HCT116 (cell line): ENCODE results near the gene NRXN2. TPM values are rescaled to one million over a fixed set of nuclear protein-coding genes. Genes with fewer than 3 reads are reported as not detected.

Source experiments
- ATAC-seq: fragments of 200-7000 bp; cut with Tn5 transposase; 2 replicates; pipeline ENCODE4 v1.9.1; 2020; ENCODE audit warnings: mild to moderate bottlenecking, moderate library complexity
- BruUV-seq: library from RNA; stranded (reverse); fragments of 400-500 nt; replicated peaks from 2 replicates; lab custom pipeline; 2021; lab: Mats Ljungman, UMichigan
- CTCF ChIA-PET: fragments of 300-600 bp; sonication (Branson Sonifier 250); formaldehyde crosslinking; loops from one replicate; lab custom pipeline; 2021; ENCODE audit warnings: antibody characterized with exemption; lab: Charles Lee
- POLR2A ChIA-PET: fragments of 300-600, 350-600 bp; sonication (Branson Sonifier 250); formaldehyde crosslinking; loops from one replicate; lab custom pipeline; 2021; ENCODE audit warnings: antibody characterized with exemption; lab: Charles Lee
- RAD21 ChIA-PET, 2 experiments: fragments of 300-600 bp; sonication (Branson Sonifier 250); formaldehyde crosslinking; loops; one replicate each; lab custom pipeline; 2023; ENCODE audit warnings: low total read pairs in 2 of 2; ENCODE audit not compliant: uncharacterized antibody in 2 of 2, unreplicated experiment in 2 of 2, low non-redundant PET in 1 of 2; lab: Charles Lee
- DNase-seq: peaks from one replicate; pipeline ENCODE4 v3.0.0-alpha.2; 2010; ENCODE audit warnings: low read depth, low spot score
- H2AFZ ChIP-seq: fragments of 200-600 bp; shearing (Covaris generic), sonication (generic); 2 replicates; pipeline ENCODE4 v1.6.1; 2017; ENCODE audit warnings: low read depth, mixed run types, mixed read lengths, antibody characterized with exemption, low read length; ENCODE audit not compliant: poor library complexity, severe bottlenecking
- H3K27ac ChIP-seq: 2 replicates; pipeline ENCODE4 v1.5.1; 2012; ENCODE audit warnings: low read depth, low read length
- H3K27me3 ChIP-seq: fragments of 200-600 bp; sonication (generic); 2 replicates; pipeline ENCODE4 v1.6.1; 2016; ENCODE audit warnings: mixed run types, low read length, mixed read lengths; ENCODE audit not compliant: insufficient read depth
- H3K36me3 ChIP-seq, 2 experiments: fragments of 200-500 bp in 1 of 2; fragments of 200-600 bp in 1 of 2; sonication (Bioruptor generic) in 1 of 2; sonication (generic) in 1 of 2; 2 replicates each; pipeline versions ENCODE4 v1.5.1 to v1.6.1; 2014 to 2016; ENCODE audit warnings: low read length in 2 of 2, inconsistent platforms in 1 of 2, mixed read lengths in 1 of 2, mixed run types in 1 of 2; ENCODE audit not compliant: insufficient read depth in 2 of 2, control insufficient read depth in 1 of 2
- H3K4me1 ChIP-seq, 2 experiments: fragments of 200-600 bp in 1 of 2; sonication (generic) in 1 of 2; 2 replicates each; pipeline versions ENCODE4 v1.5.1 to v1.6.1; 2012 to 2017; ENCODE audit warnings: low read length in 2 of 2, inconsistent platforms in 1 of 2, mild to moderate bottlenecking in 1 of 2, mixed read lengths in 1 of 2, mixed run types in 1 of 2, moderate library complexity in 1 of 2; ENCODE audit not compliant: insufficient read depth in 2 of 2, control insufficient read depth in 1 of 2
- H3K4me2 ChIP-seq: fragments of 200-600 bp; sonication (generic); 2 replicates; pipeline ENCODE4 v1.6.1; 2017; ENCODE audit warnings: mixed run types, low read length, mixed read lengths
- H3K4me3 ChIP-seq, 2 experiments: fragments of 200-600 bp in 1 of 2; sonication (generic) in 1 of 2; replicated peaks in 1 of 2; 2 replicates each; pipeline ENCODE4 v1.5.1; 2011 to 2016; ENCODE audit warnings: low read length in 2 of 2, control low read depth in 1 of 2, low read depth in 1 of 2, mild to moderate bottlenecking in 1 of 2, mixed read lengths in 1 of 2, mixed run types in 1 of 2
- H3K79me2 ChIP-seq: fragments of 200-600 bp; sonication (generic); 2 replicates; pipeline ENCODE4 v1.6.1; 2017; ENCODE audit warnings: mild to moderate bottlenecking, mixed run types, low read length, moderate library complexity, mixed read lengths; ENCODE audit not compliant: insufficient read depth
- H3K9ac ChIP-seq: fragments of 200-600 bp; sonication (generic); 2 replicates; pipeline ENCODE4 v1.6.1; 2016; ENCODE audit warnings: low read length, mixed read lengths
- H3K9me2 ChIP-seq: fragments of 200-600 bp; sonication (generic), shearing (Covaris generic); 2 replicates; pipeline ENCODE4 v1.6.1; 2017; ENCODE audit warnings: mixed run types, mild to moderate bottlenecking, moderate library complexity; ENCODE audit not compliant: insufficient read depth
- H3K9me3 ChIP-seq, 2 experiments: fragments of 200-500 bp in 1 of 2; fragments of 200-600 bp in 1 of 2; sonication (Bioruptor generic) in 1 of 2; sonication (generic) in 1 of 2; 2 replicates each; pipeline ENCODE4 v1.6.1; 2014 to 2017; ENCODE audit warnings: low read length in 2 of 2, mixed read lengths in 2 of 2, inconsistent platforms in 1 of 2, low read depth in 1 of 2, mild to moderate bottlenecking in 1 of 2, mixed run types in 1 of 2, moderate library complexity in 1 of 2; ENCODE audit not compliant: control insufficient read depth in 1 of 2, insufficient read depth in 1 of 2
- H4K20me1 ChIP-seq: fragments of 200-600 bp; sonication (generic), shearing (Covaris generic); 2 replicates; pipeline ENCODE4 v1.6.1; 2017; ENCODE audit warnings: mixed run types, mild to moderate bottlenecking, moderate library complexity; ENCODE audit not compliant: insufficient read depth
- EGR1 ChIP-seq: IDR thresholded peaks from 2 replicates; pipeline ENCODE4 v1.6.1; 2012; ENCODE audit warnings: low read depth
- ELF1 ChIP-seq: IDR thresholded peaks from 2 replicates; pipeline ENCODE4 v1.6.1; 2012; ENCODE audit warnings: low read depth, borderline replicate concordance
- EZH2 ChIP-seq: fragments of 200-600 bp; sonication (generic); IDR thresholded peaks from 2 replicates; pipeline ENCODE4 v1.6.1; 2017; ENCODE audit warnings: antibody characterized with exemption, mixed run types
- EZH2phosphoT487 ChIP-seq: fragments of 200-600 bp; IDR thresholded peaks from 2 replicates; pipeline ENCODE4 v1.6.1; 2018; ENCODE audit warnings: antibody characterized with exemption, borderline replicate concordance
- FOSL1 ChIP-seq: IDR thresholded peaks from 2 replicates; pipeline ENCODE4 v1.6.1; 2012; ENCODE audit warnings: low read depth
- JUND ChIP-seq: IDR thresholded peaks from 2 replicates; pipeline ENCODE4 v1.6.1; 2012
- POLR2A ChIP-seq: IDR thresholded peaks from 2 replicates; pipeline ENCODE4 v1.7.0; 2011; ENCODE audit warnings: borderline replicate concordance; ENCODE audit not compliant: insufficient read depth, insufficient read length; ENCODE audit errors: extremely low read depth
- POLR2AphosphoS5 ChIP-seq: IDR thresholded peaks from 2 replicates; pipeline ENCODE4 v1.6.1; 2011; ENCODE audit warnings: mild to moderate bottlenecking, low read depth, low read length, moderate library complexity
- RAD21 ChIP-seq: IDR thresholded peaks from 2 replicates; pipeline ENCODE4 v1.6.1; 2012; ENCODE audit warnings: low read depth, mild to moderate bottlenecking
- SIN3A ChIP-seq: IDR thresholded peaks from 2 replicates; pipeline ENCODE4 v1.6.1; 2012; ENCODE audit warnings: low read depth
- SP1 ChIP-seq: IDR thresholded peaks from 2 replicates; pipeline ENCODE4 v1.6.1; 2012; ENCODE audit warnings: low read depth
- TCF7L2 ChIP-seq: IDR thresholded peaks from 2 replicates; pipeline ENCODE4 v1.7.0; 2011; ENCODE audit warnings: borderline replicate concordance, inconsistent platforms; ENCODE audit not compliant: insufficient read depth, insufficient read length; ENCODE audit errors: extremely low read depth
- YY1 ChIP-seq: IDR thresholded peaks from 2 replicates; pipeline ENCODE4 v1.6.1; 2011; ENCODE audit warnings: low read length, low read depth, moderate library complexity, mild to moderate bottlenecking; ENCODE audit not compliant: insufficient replicate concordance; ENCODE audit errors: extremely low read depth
- intact Hi-C: fragments of 100-400 bp; cut with micrococcal nuclease; formaldehyde crosslinking; loops from 2 replicates; pipeline ENCODE4 v1.10.0; 2022
- total RNA-seq: library from RNA; stranded (reverse); gene quantifications from one replicate; pipeline ENCODE4 v1.2.1, GENCODE V29; 2021; ENCODE audit not compliant: unreplicated experiment
- TF ChIP-seq, protein P1 (sequence below): IDR thresholded peaks from 2 replicates; pipeline ENCODE4 v1.6.1; 2011; ENCODE audit warnings: mild to moderate bottlenecking, low read length, moderate library complexity; ENCODE audit not compliant: insufficient replicate concordance; ENCODE audit errors: extremely low read depth
- TF ChIP-seq, protein P2 (sequence below), 3 experiments: fragments of 200-600 bp in 1 of 3; sonication (generic) in 1 of 3; IDR thresholded peaks in 2 of 3; conservative IDR thresholded peaks in 1 of 3; 2 replicates each; pipeline ENCODE4 v1.5.1; 2012 to 2017; ENCODE audit warnings: low read depth in 2 of 3, low read length in 2 of 3, antibody characterized with exemption in 1 of 3, borderline replicate concordance in 1 of 3, control low read depth in 1 of 3, mild to moderate bottlenecking in 1 of 3, mixed read lengths in 1 of 3, mixed run types in 1 of 3, moderate library complexity in 1 of 3; ENCODE audit not compliant: insufficient read depth in 1 of 3

Gene NRXN2
- total RNA-seq, 1 experiment from 2014 or later = 1.5 TPM

DNA sequence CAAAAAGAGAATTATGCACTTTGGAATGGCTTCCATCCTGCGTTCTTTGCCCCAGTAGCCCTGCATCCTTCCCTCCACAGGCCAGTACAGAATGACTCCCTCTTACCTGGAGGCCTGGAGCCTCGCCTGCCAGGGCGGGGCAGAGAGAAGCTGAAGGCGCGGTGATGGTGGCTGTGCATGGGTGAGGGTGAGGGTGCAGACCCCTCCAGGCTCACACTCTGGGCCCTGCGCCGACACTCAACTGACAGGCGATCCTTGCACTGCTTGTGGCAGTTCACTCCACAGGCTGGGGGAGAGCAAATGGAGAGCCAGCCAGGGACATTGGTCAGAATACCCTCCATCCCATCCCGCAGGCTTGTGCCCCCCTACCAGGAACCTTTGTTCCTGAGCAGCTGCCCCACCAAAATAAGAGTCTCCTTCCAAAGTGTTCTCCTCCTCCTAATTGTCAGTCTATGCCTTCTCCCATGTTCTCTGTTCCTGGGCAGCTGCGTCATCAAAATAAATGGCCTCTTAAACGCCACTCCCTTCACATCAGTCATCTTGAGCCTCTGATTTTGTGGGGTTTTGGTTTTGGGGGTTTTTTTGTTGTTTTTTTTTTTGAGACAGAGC lies 5.9 kb upstream of the NRXN2 start:
- ChIA-PET RAD21 (no interaction called here), CTCF (no interaction called here), POLR2A (no interaction called here)
- intact Hi-C loops = no loop called here
- Histone ChIP-seq H3K79me2 (no peaks in the 10 kb centered on the region), H3K4me2 (no peak overlapping the region), H3K9me2 (no peaks in the 10 kb centered on the region), H3K27me3 (no peaks in the 10 kb centered on the region), H4K20me1 (no peaks in the 10 kb centered on the region), H3K36me3 (no peaks in the 10 kb centered on the region), H3K9ac (no peak overlapping the region), H3K27ac (no peak overlapping the region), H2AFZ (no peak overlapping the region), H3K4me3 (no peak overlapping the region), H3K4me1 (peaks cover 0 to 10% of the 10 kb centered on the region in 2 experiments; a peak in 2 of 4 replicates), H3K9me3 (no peaks in the 10 kb centered on the region)
- no TSS peak for BruUV-seq
- no peak for ATAC-seq
- DNase-seq = no peak
- no peak for TF ChIP-seq SIN3A
- no peak for TF ChIP-seq SP1
- TF ChIP-seq EGR1 = no peak
- no peak for TF ChIP-seq ELF1
- no peak for TF ChIP-seq EZH2phosphoT487
- TF ChIP-seq POLR2A = no peak
- no peak for TF ChIP-seq TCF7L2
- TF ChIP-seq, protein P1, sequence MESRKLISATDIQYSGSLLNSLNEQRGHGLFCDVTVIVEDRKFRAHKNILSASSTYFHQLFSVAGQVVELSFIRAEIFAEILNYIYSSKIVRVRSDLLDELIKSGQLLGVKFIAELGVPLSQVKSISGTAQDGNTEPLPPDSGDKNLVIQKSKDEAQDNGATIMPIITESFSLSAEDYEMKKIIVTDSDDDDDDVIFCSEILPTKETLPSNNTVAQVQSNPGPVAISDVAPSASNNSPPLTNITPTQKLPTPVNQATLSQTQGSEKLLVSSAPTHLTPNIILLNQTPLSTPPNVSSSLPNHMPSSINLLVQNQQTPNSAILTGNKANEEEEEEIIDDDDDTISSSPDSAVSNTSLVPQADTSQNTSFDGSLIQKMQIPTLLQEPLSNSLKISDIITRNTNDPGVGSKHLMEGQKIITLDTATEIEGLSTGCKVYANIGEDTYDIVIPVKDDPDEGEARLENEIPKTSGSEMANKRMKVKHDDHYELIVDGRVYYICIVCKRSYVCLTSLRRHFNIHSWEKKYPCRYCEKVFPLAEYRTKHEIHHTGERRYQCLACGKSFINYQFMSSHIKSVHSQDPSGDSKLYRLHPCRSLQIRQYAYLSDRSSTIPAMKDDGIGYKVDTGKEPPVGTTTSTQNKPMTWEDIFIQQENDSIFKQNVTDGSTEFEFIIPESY = no peak
- no peak for TF ChIP-seq JUND
- no peak for TF ChIP-seq FOSL1
- TF ChIP-seq POLR2AphosphoS5 = no peak
- no peak for TF ChIP-seq RAD21
- TF ChIP-seq, protein P2, sequence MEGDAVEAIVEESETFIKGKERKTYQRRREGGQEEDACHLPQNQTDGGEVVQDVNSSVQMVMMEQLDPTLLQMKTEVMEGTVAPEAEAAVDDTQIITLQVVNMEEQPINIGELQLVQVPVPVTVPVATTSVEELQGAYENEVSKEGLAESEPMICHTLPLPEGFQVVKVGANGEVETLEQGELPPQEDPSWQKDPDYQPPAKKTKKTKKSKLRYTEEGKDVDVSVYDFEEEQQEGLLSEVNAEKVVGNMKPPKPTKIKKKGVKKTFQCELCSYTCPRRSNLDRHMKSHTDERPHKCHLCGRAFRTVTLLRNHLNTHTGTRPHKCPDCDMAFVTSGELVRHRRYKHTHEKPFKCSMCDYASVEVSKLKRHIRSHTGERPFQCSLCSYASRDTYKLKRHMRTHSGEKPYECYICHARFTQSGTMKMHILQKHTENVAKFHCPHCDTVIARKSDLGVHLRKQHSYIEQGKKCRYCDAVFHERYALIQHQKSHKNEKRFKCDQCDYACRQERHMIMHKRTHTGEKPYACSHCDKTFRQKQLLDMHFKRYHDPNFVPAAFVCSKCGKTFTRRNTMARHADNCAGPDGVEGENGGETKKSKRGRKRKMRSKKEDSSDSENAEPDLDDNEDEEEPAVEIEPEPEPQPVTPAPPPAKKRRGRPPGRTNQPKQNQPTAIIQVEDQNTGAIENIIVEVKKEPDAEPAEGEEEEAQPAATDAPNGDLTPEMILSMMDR (IDR thresholded peaks at IDR 0.05 in 2 of 3, conservative IDR thresholded peaks at IDR 0.05 in 1 of 3; ENCODE audit: borderline replicate concordance in 1 of 3, insufficient read depth in 1 of 3, low read depth in 2 of 3, low read length in 2 of 3) = no peak
- TF ChIP-seq YY1 = no peak
- TF ChIP-seq EZH2 = no peak
